Esophagus squamous epithelium (tissue), 4 donors: ENCODE results near the gene HIPK1.

Experiments
- POLR2A ChIP-seq, 4 donors: fragments of 450-650 bp; IDR thresholded peaks; one replicate each; pipeline ENCODE4 v1.6.1; 2017; ENCODE audit warnings: antibody characterized with exemption in 4 of 4, mild to moderate bottlenecking in 4 of 4, moderate library complexity in 3 of 4
- TF ChIP-seq, protein P1 (sequence below), 6 experiments: fragments of 450-650 bp in 4 of 6; fragments of 200-600 bp in 2 of 6; sonication (generic) in 2 of 6; IDR thresholded peaks; one replicate each; pipeline ENCODE4 v1.5.1; 2016 to 2019; ENCODE audit warnings: antibody characterized with exemption in 6 of 6, mild to moderate bottlenecking in 4 of 6, moderate library complexity in 4 of 6

DNA sequence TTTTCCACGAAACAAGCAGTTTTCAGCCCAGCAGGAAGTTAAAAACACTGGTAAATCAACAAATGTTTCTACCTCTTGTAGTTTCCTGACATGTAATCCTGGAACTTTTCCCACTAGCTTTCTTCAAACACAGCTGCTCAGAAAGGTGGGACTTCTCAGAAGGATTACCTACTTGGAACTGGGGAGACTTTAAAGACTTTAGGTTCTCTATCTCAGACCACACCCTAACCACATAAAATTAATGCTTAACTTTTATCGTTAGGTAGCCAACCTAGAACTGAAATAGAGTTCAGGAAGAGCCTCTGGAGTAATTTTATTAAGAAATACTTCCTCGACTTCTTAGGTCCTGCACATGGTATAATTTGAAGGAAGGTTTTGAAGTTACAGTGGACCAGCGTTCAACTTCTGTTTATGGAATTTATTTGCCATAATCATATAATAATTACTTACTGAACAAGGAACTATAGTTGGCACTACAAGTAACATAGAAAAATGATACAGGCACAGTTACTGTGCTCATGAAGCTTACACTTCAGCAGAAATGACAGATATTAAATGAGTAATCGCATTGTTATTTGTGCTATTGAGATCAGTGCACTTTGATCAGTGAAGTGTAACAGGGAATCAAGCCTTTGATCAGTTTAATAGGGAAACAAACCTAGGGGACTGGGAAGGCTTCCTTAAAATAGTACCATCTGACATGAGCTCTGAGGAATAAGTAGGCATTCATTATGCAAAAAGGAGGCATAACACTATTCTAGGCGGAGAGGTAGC is 41.5 kb upstream of the HIPK1 start, which contains the start of gene BCL2L15:
- TF ChIP-seq, protein P1, sequence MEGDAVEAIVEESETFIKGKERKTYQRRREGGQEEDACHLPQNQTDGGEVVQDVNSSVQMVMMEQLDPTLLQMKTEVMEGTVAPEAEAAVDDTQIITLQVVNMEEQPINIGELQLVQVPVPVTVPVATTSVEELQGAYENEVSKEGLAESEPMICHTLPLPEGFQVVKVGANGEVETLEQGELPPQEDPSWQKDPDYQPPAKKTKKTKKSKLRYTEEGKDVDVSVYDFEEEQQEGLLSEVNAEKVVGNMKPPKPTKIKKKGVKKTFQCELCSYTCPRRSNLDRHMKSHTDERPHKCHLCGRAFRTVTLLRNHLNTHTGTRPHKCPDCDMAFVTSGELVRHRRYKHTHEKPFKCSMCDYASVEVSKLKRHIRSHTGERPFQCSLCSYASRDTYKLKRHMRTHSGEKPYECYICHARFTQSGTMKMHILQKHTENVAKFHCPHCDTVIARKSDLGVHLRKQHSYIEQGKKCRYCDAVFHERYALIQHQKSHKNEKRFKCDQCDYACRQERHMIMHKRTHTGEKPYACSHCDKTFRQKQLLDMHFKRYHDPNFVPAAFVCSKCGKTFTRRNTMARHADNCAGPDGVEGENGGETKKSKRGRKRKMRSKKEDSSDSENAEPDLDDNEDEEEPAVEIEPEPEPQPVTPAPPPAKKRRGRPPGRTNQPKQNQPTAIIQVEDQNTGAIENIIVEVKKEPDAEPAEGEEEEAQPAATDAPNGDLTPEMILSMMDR (IDR thresholded peaks at IDR 0.05), result no peak
- TF ChIP-seq POLR2A (IDR thresholded peaks at IDR 0.05), result no peak
